ENCODE results near the gene MARVELD3.
"Not testable (repeated sequence)": the region's sequence is repeated elsewhere in the genome, so short reads cannot be mapped to it uniquely, and the experiment has no call there.

MARVELD3 gene

GRCh38 chr16:71672803-71673581 is 47.0 kb downstream of the MARVELD3 start:
- no peak for DNase-seq

- no peak for DNase-seq
Measured at GRCh38 chr16:71673582-71673973, 47.6 kb downstream of the MARVELD3 start.

GRCh38 chr16:71674229-71674628 is 48.2 kb downstream of the MARVELD3 start:
- no peak for DNase-seq

GRCh38 chr16:71675380-71675779 is 49.4 kb downstream of the MARVELD3 start:
- no peak for DNase-seq

- no peak for DNase-seq
Measured at GRCh38 chr16:71676236-71676635, 50.3 kb downstream of the MARVELD3 start.

GRCh38 chr16:71681360-71681759 is 55.4 kb downstream of the MARVELD3 start:
- no peak for DNase-seq

- not testable (repeated sequence) for DNase-seq
Measured at GRCh38 chr16:71684280-71684679, 58.3 kb downstream of the MARVELD3 start.
